ENCODE data around the gene TPD52L1.

DNA sequence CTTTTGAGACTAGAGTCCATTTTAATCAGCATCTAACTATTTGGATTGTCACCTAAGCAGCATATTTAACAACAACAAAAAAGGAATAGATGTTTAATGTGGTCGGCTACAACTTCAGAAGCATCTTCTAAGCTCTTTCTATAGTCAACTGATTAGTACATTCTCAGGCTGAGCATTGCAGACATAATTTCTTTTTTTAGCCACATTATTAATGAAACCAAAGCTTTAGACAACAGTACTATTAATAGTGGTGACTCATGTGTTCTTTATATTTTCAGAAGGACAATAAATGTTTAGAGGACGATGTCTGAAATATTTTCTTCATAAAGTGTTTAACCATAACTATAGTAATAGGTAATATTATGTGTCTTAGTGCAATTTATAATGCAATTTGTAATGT is 52.4 kb downstream of the TPD52L1 start:
- no peak for TF ChIP-seq POLR2A (IDR thresholded peaks at IDR 0.05; ENCODE audit: low read depth, low read length)
- TF ChIP-seq RAD21 (IDR thresholded peaks at IDR 0.05; ENCODE audit: low read length): no peak
- TF ChIP-seq, protein P1, sequence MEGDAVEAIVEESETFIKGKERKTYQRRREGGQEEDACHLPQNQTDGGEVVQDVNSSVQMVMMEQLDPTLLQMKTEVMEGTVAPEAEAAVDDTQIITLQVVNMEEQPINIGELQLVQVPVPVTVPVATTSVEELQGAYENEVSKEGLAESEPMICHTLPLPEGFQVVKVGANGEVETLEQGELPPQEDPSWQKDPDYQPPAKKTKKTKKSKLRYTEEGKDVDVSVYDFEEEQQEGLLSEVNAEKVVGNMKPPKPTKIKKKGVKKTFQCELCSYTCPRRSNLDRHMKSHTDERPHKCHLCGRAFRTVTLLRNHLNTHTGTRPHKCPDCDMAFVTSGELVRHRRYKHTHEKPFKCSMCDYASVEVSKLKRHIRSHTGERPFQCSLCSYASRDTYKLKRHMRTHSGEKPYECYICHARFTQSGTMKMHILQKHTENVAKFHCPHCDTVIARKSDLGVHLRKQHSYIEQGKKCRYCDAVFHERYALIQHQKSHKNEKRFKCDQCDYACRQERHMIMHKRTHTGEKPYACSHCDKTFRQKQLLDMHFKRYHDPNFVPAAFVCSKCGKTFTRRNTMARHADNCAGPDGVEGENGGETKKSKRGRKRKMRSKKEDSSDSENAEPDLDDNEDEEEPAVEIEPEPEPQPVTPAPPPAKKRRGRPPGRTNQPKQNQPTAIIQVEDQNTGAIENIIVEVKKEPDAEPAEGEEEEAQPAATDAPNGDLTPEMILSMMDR (conservative IDR thresholded peaks at IDR 0.05; ENCODE audit: low read depth, low read length): no peak
- TF ChIP-seq CEBPB (IDR thresholded peaks at IDR 0.05; ENCODE audit: low read depth, low read length): no peak
- TF ChIP-seq, protein P2, sequence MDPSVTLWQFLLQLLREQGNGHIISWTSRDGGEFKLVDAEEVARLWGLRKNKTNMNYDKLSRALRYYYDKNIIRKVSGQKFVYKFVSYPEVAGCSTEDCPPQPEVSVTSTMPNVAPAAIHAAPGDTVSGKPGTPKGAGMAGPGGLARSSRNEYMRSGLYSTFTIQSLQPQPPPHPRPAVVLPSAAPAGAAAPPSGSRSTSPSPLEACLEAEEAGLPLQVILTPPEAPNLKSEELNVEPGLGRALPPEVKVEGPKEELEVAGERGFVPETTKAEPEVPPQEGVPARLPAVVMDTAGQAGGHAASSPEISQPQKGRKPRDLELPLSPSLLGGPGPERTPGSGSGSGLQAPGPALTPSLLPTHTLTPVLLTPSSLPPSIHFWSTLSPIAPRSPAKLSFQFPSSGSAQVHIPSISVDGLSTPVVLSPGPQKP (IDR thresholded peaks at IDR 0.05; ENCODE audit: borderline replicate concordance, low read depth, low read length): no peak
- TF ChIP-seq MXI1 (IDR thresholded peaks at IDR 0.05; ENCODE audit: borderline replicate concordance, low read depth, low read length): no peak
- TF ChIP-seq, protein P3, sequence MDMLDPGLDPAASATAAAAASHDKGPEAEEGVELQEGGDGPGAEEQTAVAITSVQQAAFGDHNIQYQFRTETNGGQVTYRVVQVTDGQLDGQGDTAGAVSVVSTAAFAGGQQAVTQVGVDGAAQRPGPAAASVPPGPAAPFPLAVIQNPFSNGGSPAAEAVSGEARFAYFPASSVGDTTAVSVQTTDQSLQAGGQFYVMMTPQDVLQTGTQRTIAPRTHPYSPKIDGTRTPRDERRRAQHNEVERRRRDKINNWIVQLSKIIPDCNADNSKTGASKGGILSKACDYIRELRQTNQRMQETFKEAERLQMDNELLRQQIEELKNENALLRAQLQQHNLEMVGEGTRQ (IDR thresholded peaks at IDR 0.05; ENCODE audit: low read depth, low read length): no peak
- TF ChIP-seq NFE2L2 (IDR thresholded peaks at IDR 0.05; ENCODE audit: low read depth, low read length): no peak
- no peak for TF ChIP-seq RFX5 (IDR thresholded peaks at IDR 0.05; ENCODE audit: low read depth, low read length)
- no peak for TF ChIP-seq RCOR1 (IDR thresholded peaks at IDR 0.05; ENCODE audit: insufficient replicate concordance, low read length)
- no peak for TF ChIP-seq MAZ (IDR thresholded peaks at IDR 0.05; ENCODE audit: borderline replicate concordance, low read depth, low read length)

Measured in IMR-90 (cell line).